SW480 (cell line): ENCODE measurements around the gene MINDY4B.

ENCODE experiments used
- DNase-seq: peaks from one replicate; pipeline ENCODE4 v3.0.0-alpha.2; 2016; ENCODE audit warnings: low spot score

MINDY4B gene

DNA sequence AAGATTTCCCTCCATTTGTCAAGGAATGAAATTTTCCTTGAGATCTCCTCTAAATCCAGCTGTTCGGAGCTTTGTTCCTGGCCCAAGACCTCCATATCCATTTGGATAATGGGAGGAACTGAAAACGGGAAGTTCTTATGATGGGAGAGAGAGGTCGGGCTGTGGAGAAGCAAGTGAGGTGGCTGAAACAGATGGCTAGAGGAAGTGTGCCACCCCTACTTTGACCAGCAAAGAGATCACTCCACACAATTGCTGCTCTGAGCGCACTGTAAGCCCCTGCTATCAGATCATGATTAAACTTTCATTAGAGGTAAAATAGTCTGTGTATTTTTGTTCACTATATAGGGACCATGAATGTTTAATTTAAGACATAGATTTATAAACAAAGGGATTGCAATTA is at the start of gene MINDY4B:
TSS of gene MINDY4B (minus strand) at position 101 of the 400 bp plus-strand sequence. CDS start at position 101, 0 bp downstream.
- DNase-seq, result no peak

DNA sequence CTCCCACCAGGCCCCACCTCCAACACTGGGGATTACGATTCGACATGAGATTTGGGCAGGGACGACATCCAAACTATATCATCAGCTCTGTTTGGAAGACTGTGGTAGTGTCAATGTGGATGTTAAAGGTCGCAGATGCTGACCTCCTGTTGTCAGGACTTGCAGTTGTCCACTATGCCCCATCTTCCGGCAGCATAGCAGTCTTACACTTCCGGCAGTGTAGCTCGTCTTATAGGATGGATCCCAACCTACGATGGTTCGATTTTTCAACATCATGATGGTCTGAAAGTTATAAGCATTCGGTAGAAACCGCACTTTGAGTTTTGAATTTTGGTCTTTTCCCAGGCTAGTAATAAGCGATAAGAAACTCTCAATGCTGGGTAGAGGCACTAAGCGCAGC is 46.7 kb upstream of the MINDY4B start:
- no peak for DNase-seq

DNA sequence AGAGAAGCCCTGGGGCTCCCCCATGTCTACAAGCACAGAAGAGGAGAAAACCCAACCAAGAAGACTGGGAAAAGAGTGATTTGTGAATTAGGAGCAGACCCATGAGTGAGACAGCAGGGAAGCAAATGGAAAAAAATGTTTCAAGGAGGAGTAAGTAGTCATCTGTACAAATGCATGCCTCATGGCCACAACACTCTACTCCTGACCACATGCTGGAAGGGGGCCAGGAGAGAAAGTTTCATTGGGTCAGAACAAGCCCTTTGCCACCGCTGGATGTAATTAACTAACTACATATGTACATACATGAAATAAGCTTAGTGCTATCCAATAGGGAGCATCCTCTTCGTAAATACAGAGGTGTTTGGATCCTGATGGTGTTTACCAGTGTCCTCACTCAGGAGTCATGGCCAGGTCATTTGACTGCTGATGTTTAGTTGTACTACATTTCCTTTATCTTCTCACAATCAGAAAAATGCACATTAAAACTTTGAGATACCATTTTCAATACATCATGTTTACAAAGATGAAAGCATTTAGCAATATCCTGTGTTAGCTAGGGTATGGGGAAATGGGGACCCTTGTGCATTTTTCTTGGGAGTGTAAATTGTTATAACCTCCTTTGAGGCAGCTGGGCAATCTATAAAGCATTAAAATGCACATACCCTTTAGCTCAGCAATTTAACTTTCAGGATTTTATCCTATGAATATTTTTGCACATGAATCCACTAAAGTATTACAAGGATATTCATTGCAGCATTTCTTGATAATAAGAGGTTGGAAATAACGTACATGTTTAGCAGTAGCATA is 40.2 kb upstream of the MINDY4B start:
- peak; percentile 16 for DNase-seq

DNA sequence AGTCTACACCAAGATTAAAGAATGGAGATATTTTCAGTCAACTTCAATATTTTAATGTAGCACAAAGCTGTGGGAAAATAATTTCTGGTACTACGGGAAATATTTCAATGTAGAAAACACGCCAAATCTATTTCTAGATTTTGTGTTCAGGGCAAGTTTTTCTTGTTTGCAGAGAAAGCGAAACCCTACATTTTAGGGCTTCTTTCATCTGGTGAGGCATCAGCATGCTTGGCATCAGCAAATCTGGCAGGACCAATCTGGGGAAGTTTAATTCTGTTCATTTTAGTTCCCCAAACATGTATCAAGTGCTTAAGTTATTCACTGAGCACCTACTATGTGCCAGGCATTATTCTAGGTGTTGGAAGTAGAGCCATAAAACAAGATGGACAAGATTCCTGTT is 37.0 kb upstream of the MINDY4B start:
- no peak for DNase-seq

DNA sequence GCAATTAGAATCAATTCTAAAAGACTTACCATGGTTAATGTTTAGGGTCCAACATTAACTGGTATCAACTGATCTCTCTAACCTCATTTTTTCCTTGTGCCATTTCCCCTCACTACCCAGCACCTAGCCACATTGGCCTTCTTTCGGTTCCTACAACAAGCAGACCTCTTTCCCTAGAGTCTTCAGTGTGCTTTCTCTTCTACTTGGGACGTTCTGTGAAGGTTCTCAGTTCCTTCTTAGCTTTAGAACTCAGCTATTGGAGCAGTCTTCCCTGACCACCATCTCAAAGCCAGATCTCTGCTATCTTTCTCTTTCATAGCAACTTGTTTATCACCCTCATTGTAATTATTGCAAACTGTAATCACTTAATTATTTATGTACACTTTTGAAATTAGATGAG is 31.5 kb upstream of the MINDY4B start:
- DNase-seq, result no peak

DNA sequence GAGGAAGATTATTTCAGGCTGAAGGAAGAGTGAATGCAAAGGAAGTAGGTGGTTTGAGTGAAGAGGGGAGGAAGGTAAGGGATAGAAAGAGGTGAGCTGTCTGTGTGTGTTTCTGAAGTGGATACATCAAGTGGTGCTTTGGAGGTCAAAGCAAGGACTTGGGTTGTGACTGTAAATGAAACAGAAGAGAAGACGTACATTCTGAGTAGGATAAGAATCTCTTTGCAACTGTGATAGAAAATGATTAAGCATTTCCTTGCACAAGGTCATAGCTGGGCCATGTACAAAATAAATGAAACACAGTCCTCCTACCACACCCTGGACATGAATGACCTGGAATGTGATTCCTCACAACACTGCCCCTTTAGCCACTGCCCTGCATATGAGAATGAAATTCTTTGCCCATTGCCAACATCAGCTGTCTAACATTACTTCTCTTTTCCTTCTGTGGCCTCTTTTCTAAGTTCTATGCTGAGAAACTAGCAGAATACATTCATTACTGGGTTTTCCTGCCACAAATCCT is 28.3 kb upstream of the MINDY4B start:
- no peak for DNase-seq

DNA sequence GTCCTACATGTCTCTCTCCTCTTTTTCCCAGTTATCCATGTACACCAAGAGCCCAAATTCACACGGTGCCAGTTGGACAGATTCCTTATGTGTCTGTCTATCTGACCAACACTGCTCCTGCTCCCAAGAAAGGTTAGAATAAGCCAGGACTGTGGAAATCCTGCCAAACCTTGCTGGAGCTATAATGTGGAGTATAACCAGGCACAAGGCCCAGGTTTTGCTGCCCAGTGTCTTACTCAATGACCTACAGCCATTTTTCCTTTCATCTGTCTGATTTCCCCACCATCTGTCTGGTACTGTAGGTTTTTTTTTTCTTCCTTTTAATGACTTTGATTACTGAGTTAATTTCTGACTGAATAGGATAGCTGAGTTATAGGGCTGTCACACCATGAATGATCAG is 26.5 kb upstream of the MINDY4B start:
- no peak for DNase-seq

DNA sequence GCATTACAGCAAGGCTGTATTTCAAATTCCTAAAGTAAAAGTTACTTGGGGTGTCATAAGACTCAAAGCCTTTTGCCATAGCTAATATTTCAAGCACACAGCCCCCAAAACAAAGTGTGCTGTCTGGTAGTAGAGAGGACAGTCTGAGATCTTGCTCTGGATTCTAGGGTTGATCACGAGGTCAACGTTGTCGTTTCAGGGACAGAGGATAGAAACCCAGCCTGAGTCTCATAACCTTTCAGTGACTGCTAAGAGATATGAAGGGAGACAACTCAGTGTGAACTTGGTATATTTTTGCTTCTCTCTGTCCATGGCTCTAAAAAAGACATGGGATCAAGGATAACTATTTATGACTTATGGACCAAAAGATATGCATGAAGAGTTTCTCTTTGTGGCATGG is 25.6 kb upstream of the MINDY4B start:
- no peak for DNase-seq

DNA sequence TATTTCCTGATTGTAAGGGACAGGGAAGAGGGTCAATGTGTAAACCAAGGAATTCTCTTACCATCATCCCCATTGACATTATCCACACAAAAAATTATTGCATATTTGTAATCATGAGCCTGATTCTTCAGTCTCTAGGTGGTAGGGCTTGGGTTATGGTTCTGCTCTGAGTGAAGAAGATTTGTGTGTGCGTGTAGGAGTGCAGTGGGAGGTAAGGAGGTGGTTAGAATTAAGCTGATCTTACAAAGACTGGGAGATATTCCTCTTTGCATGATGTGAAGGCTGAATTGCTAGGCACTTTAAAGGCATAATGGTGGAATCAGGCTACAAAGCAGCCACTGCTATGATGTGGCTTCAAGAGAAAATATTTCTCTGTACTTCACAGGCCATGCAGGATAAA is 23.0 kb upstream of the MINDY4B start:
- DNase-seq, result no peak

DNA sequence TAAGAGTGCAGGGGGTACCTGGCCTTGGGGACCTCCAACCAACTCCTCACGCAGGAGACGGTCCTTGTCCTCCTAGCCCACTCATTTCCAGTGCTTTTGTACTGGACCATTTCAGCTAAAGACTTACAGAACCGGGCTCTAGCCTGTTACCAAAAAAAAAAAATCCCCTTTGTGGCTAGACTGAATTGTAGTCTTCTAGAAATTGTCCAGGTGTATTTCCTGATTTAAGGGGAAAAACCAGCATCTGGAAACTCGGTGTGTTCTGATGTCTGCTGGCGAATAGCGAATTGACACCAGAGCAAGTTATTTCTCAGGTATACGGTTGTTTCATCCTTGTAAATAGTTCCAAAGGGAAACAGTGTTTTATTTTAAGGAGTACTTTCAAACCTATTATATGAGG is 21.1 kb upstream of the MINDY4B start:
- DNase-seq, result no peak

DNA sequence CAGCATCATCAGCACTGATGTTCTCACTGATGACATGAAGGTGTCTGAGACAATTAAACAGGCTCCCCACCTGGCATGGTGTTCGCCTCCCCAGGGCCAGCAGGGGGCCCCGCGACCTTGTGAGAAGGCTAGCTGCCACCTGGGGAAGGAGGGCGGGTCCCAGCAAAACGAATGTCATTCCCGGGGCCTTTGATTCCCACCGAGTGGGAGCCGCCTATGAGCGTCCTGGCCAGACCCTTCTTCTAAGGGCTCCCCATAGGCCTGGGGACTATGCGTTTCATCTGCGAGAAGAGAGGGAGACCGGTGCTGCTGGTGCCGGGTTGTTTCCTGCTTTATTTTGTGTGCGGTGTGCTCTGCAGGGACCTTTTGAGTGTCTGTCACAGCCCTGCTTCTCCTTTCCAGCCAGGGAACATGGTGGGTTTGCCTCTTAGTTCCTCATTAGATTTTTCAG is 20.5 kb upstream of the MINDY4B start:
- DNase-seq, result peak; percentile 62

DNA sequence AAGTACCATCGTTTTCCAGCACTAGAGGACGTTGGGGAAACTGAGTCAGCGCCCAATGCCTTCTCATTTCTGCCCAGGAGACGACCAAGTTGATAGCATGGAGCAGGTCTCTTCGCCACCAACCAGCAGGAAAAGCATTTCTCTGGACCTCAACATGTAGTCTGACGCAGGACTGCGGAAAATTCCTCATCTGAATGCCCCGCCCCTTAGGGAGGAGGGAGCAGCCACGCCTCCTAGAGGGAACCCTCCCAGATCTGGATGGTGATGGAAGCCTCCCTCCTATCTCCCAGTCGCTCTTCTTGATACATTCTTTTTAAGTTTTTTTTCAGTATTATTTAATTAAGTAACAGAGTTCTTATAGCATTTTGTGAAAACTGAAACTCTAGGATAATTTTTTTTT is 17.4 kb upstream of the MINDY4B start:
- peak; percentile 47 for DNase-seq

DNA sequence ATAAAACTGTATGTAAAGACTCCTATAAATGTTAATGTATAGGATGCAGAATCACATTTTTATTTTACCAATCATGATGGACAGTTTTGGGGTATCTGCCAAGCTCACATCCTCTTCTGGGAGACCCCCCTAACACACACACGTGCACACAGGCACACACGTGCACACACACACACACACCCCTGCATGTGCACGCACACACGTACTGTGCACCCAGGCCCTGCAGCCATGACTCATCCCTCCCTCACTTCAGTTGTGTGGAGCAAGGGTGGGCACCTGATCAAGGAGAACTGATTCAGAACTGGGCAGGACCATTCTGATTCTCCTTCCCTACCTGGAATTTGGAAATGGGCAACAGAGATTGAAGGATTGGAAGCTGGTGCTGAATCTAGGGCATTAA is 16.0 kb upstream of the MINDY4B start:
- DNase-seq, result no peak

DNA sequence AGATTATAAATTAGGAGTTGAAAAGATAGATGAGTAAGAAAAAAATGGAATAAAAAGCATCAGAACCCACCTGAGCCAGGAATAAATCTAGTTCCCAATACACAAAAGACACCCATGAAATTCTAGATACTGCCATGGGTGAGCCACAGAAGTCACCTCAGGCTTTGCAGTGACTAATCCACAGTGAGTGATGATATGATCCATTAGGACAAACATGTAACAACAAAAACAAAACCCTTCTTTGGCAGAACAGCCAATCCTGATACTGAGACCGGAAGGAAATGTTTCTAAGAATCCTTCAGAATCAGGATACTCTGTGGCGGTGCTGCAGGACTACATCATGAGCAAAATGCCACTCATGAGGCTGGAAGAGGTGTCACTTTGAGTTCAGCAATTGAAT is 15.0 kb upstream of the MINDY4B start:
- DNase-seq, result no peak

DNA sequence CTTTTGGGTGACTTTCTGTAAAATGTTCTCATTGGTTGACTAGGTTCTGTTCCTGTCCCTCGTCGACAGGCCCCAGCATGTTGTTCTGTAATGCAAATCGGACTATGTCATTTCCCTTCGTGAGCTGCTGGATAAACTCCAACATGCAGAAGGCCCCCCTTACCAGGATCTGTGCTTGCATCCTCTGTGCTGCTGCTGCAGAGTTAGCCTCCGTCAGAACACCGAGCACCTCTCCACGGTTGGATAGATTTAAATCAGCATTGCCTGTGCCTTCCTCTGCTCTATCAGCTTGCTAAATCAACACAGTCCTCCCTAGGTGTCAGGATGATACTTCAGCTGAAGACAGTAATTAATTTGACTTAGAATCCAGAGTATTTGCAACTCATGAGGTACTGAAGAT is 12.7 kb upstream of the MINDY4B start:
- no peak for DNase-seq

DNA sequence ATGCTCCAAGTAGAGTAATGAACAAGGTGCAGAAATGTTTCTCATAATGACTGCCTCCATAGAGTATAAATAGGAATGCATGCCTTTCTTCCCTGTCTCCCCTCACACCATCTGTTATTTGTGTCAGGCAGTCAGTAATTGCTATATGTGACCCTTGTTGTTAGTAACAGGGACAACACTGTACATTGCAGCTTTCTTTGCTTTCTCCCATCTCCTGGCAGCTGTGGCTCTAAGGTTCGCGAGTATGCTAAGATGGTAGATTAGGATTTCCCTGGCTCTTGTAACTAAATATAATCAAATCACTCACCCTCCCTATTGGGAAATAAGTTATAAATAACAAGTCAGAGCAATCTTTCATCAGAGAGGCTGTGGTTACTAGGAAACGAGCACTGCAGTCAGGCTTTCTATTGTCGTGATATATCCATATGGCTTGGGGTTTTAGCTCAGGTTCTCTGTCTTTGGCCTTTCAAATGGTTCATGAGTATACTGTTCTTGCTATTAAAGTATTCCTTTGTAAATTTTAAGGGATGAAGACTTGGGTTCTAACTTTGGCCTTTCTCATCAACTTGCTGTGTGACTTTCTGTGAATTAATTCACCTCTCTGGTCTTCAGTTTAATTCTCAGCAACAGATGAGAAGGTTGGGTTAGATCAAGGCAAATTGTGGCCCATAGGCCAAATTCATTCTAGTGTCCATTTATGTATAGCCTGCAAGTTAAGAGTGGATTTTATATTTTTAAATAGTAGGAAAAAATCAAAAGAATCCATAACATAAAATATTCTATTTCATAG is 8.1 kb upstream of the MINDY4B start:
- no peak for DNase-seq

DNA sequence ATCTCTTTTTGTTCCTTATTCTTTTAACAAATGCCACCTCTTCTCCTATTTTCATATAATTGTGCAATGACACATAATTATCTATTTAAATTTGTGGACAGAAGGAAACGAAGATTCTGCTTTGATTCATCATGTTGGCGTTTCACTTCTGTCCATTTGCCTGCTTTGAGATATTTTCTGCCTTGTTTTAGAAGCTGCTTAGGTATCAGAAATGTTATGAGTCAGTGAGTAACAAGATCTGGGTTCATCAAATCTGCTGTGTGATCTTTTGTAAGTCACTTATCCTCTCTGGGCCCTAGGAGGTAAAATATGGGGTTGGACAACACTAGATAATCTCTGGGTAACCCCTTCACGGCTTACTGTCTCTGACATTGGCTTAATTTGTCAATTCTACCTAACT is 7.3 kb upstream of the MINDY4B start:
- no peak for DNase-seq

DNA sequence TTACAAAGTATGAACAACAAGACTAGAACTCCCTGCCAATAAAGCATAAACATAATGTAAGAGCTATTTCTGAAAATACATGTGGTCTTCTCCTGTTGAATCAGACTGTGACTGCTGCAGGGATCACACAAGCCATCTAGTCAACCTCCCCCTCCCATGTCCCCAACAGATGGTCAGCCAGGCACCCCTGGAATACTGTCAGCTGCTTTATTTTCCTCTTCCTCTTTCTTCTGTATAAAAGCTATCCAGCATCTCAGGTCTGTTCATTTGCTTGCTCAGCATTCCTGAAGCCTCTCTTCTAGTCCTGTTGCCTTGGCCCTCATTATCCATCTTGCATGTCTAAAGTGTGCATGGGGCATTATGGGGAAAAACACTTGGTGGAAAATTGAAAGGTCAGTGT is 6.5 kb upstream of the MINDY4B start:
- DNase-seq, result no peak

DNA sequence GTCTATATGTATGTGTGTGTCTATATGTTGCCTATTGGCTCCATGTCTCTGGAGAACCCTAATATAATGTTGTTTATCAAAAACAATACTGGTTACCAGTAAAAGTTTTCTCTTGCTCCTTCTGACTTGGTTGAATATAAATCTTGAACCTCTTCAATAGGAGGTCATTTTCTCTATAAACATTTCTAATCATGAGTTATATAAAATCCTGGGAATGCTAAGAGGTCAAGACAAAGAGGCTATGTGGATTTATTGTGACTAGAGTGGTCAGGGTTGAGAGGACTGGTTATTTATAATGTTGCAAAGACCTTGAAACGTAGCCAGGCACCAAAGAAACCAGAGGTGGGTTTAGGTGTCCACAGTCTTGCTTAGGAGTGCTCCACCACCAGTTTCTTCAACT is 1.2 kb upstream of the MINDY4B start:
- no peak for DNase-seq

DNA sequence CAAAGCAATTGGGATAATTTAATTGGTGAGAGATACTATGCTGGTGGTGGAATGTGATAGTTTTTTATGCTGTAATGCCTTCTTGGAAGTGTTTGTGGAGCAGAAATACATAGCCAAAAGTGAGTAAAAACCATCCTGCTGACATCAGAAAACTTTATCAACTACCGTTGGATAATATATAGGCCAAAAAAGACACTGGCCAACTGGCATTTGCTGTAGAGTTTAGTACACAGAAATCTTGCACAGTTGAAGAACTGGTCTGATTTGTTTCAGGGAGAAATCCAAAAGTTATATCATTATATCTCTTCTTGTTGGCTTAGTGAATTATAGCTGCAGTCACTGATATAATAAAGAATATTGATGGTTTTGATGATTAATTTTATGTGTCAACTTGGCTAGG is 507 bp upstream of the MINDY4B start:
- no peak for DNase-seq

DNA sequence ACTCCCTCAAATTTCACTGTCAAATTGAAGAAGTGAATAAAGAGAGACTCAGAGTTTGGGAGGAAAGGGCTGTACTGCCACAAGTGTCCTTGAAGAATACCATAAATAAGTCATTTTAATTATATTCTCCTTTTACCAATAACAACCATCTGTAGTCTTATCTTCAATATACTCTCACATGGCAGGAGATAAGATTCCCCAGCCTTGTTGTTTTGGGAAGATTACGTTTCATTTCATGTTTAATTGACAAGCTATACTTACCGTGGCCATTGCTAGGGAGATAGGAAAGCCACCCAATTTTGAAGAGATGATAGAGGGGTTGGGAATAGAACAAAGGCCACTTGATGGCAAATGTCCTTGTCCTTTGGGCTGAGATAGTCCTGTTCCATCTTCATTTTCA is 2.3 kb downstream of the MINDY4B start:
- no peak for DNase-seq

DNA sequence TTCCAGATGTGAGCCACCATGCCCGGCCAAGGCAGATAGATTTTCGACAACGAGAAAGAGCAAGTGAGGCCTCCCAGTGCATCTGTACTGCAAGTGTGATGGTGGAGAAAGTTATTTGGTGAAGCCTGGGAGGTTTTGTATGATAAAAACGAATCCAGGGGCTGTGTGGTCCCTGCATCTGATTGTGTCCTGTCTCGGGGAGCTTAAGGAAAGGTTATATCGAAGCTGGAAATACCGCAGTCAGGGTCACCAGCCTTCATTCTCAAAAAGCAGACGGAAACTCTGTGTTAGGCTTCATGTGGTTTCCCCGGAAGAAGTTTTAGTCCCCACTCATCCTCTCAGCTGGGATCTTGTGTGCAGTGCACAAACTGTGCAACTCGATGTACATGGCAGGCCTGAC is 3.4 kb downstream of the MINDY4B start:
- no peak for DNase-seq

DNA sequence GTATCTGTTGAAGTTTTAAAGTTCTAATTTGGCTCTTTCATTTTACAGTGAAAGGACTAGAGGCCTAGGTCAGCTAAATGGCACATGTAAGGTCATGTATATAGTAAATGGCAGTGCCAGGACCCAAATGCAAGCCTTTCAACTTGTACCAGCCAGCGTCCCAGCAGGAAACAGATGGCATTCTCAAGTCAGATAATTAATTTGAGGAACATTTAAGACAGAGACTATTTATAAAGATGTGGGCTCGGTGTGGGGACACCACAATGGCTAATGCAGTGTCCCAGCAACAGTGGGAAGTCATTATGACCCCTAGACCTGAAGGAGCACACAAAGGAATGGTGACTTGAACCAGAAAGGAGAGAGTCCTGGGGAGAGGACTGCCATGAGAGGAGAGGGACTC is 6.1 kb downstream of the MINDY4B start:
- DNase-seq, result no peak
